ENCODE results near the gene FCRL3. TPM values are rescaled to one million over a fixed set of nuclear protein-coding genes. Genes with fewer than 3 reads are reported as not detected.

The FCRL3 gene
- total and polyA plus RNA-seq, 10 of the 15 experiments (the other 5 are each of a cell fraction or from before 2014, with no cell fraction given), result 0.04 to 2.3 (median 0.07) TPM; not detected in 5

- no peaks in the 10 kb centered on the region for H3K79me2 ChIP-seq (ENCODE audit: control insufficient read depth, insufficient read depth, low read length)
- CTCF ChIA-PET, result interaction anchor here (3.0 kb wide), 1 partner anchor 120 kb away, joined by 17 read pairs; no protein-coding TSS in a partner anchor
- 7% methylated on average over 5 of the region's 5 CpGs for WGBS (ENCODE audit: insufficient coverage, insufficient replicate concordance, low lambda C conversion rate, missing lambda C conversion rate)
- no peak for ATAC-seq
- SMC1A ChIA-PET (ENCODE audit: uncharacterized antibody, unreplicated experiment), result interaction anchor here (0.5 to 1.5 kb wide), 4 partner anchors 25 to 1376 kb away, joined by 3 read pairs; partner anchors contain the start of gene AIM2
- RAD21 ChIA-PET (ENCODE audit: unreplicated experiment), result interaction anchor here (0.7 to 0.9 kb wide), 2 partner anchors 75 to 104 kb away, joined by 3 read pairs; no protein-coding TSS in a partner anchor
- peaks cover 3% of the 10 kb centered on the region; the same call in 1 of the 2 replicates for H3K4me1 ChIP-seq (ENCODE audit: control insufficient read depth, insufficient read depth, low read length)
- BruUV-seq (replicated peaks), result no TSS peak
- H3K27me3 ChIP-seq (replicated peaks in 1 of 2; ENCODE audit: control insufficient read depth in 2 of 2, insufficient read depth in 2 of 2, low read length in 1 of 2), result peaks cover 3 to 10% of the 10 kb centered on the region in 2 experiments
- FAIRE-seq, result no peak
- no peaks in the 10 kb centered on the region for H3K36me3 ChIP-seq (ENCODE audit: control insufficient read depth in 2 of 2, insufficient read depth in 2 of 2, low read length in 1 of 2)
- no peak overlapping the region for H3K4me3 ChIP-seq
- no peak overlapping the region for H3K9ac ChIP-seq (ENCODE audit: control insufficient read depth, insufficient read depth, low read length)
- H3K4me2 ChIP-seq (ENCODE audit: control insufficient read depth, insufficient read depth), result no peak overlapping the region
- no peak overlapping the region for H2AFZ ChIP-seq (ENCODE audit: control insufficient read depth, low read depth, low read length)
- in situ Hi-C loops (cut with MboI) (no loop called here), intact Hi-C loops (cut with micrococcal nuclease; ENCODE audit: unreplicated experiment) (no loop called here)
- POLR2A ChIA-PET, result no interaction called here
- H4K20me1 ChIP-seq (ENCODE audit: control insufficient read depth, insufficient read depth), result no peaks in the 10 kb centered on the region
- H3K9me3 ChIP-seq (replicated peaks; ENCODE audit: control insufficient read depth, insufficient read depth, low read length), result no peaks in the 10 kb centered on the region
- H3K27ac ChIP-seq (ENCODE audit: control insufficient read depth, insufficient read depth), result no peak overlapping the region
- no peak for DNase-seq (ENCODE audit: low read depth, low spot score)
- no peak for TF ChIP-seq MTA3 (IDR thresholded peaks at IDR 0.05; ENCODE audit: borderline replicate concordance, low read length)
- TF ChIP-seq ZNF274 (IDR thresholded peaks at IDR 0.05; ENCODE audit: insufficient read depth, insufficient read length), result no peak
- TF ChIP-seq, protein P1, sequence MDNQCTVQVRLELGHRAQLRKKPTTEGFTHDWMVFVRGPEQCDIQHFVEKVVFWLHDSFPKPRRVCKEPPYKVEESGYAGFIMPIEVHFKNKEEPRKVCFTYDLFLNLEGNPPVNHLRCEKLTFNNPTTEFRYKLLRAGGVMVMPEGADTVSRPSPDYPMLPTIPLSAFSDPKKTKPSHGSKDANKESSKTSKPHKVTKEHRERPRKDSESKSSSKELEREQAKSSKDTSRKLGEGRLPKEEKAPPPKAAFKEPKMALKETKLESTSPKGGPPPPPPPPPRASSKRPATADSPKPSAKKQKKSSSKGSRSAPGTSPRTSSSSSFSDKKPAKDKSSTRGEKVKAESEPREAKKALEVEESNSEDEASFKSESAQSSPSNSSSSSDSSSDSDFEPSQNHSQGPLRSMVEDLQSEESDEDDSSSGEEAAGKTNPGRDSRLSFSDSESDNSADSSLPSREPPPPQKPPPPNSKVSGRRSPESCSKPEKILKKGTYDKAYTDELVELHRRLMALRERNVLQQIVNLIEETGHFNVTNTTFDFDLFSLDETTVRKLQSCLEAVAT (IDR thresholded peaks at IDR 0.05), result no peak
- no peak for TF ChIP-seq ZNF622 (IDR thresholded peaks at IDR 0.05)
- no peak for TF ChIP-seq IKZF2 (IDR thresholded peaks at IDR 0.05)
- no peak for TF ChIP-seq KDM1A (IDR thresholded peaks at IDR 0.05; ENCODE audit: borderline replicate concordance)
- TF ChIP-seq NR2C1 (IDR thresholded peaks at IDR 0.05), result no peak
- TF ChIP-seq EGR1 (IDR thresholded peaks at IDR 0.05; ENCODE audit: borderline replicate concordance in 1 of 2, low read depth in 2 of 2, low read length in 2 of 2), result no peak
- no peak for TF ChIP-seq CBFB (IDR thresholded peaks at IDR 0.05; ENCODE audit: low read depth)
These were observed 264 bp downstream of the FCRL3 start for GRCh38 chr1:157700305-157700704.
